ENCODE results near the gene DNAH7.

The DNAH7 gene

GRCh38 chr2:195830968-195831950 is 237.4 kb downstream of the DNAH7 start:
- peaks cover 11% of the 10 kb centered on the region; the same call in 1 of the 2 replicates for H3K4me1 ChIP-seq (ENCODE audit: control insufficient read depth, insufficient read depth, low read length)
- H3K9me3 ChIP-seq (ENCODE audit: control insufficient read depth, insufficient read depth, low read depth, low read length): no peaks in the 10 kb centered on the region
- H3K9ac ChIP-seq (ENCODE audit: low read length): no peak overlapping the region
- H3K36me3 ChIP-seq (ENCODE audit: control insufficient read depth, insufficient read depth, low read length): no peaks in the 10 kb centered on the region
- no peak overlapping the region for H3K4me3 ChIP-seq (ENCODE audit: low read depth, low read length)
- H3K27ac ChIP-seq (ENCODE audit: low read depth, low read length): no peak overlapping the region
- H3K27me3 ChIP-seq (ENCODE audit: control insufficient read depth, insufficient read depth, low read length): no peaks in the 10 kb centered on the region

- Histone ChIP-seq H3K9me3 (ENCODE audit: control insufficient read depth, insufficient read depth, low read depth, low read length) (no peaks in the 10 kb centered on the region), H3K4me1 (ENCODE audit: control insufficient read depth, insufficient read depth, low read length) (no peaks in the 10 kb centered on the region; the same call in 1 of the 2 replicates), H3K36me3 (ENCODE audit: control insufficient read depth, insufficient read depth, low read length) (no peaks in the 10 kb centered on the region), H3K4me3 (ENCODE audit: low read depth, low read length) (no peak overlapping the region), H3K27me3 (ENCODE audit: control insufficient read depth, insufficient read depth, low read length) (no peaks in the 10 kb centered on the region), H3K9ac (ENCODE audit: low read length) (no peak overlapping the region), H3K27ac (ENCODE audit: low read depth, low read length) (no peak overlapping the region)
These were observed 244.2 kb downstream of the DNAH7 start for GRCh38 chr2:195824478-195824877.

GRCh38 chr2:195823206-195823605 is 245.4 kb downstream of the DNAH7 start:
- Histone ChIP-seq H3K27me3 (ENCODE audit: control insufficient read depth, insufficient read depth, low read length) (no peaks in the 10 kb centered on the region), H3K4me3 (ENCODE audit: low read depth, low read length) (no peak overlapping the region), H3K9ac (ENCODE audit: low read length) (no peak overlapping the region), H3K36me3 (ENCODE audit: control insufficient read depth, insufficient read depth, low read length) (no peaks in the 10 kb centered on the region), H3K4me1 (ENCODE audit: control insufficient read depth, insufficient read depth, low read length) (no peaks in the 10 kb centered on the region; the same call in 1 of the 2 replicates), H3K27ac (ENCODE audit: low read depth, low read length) (no peak overlapping the region), H3K9me3 (ENCODE audit: control insufficient read depth, insufficient read depth, low read depth, low read length) (no peaks in the 10 kb centered on the region)

GRCh38 chr2:195821566-195821932 is 247.1 kb downstream of the DNAH7 start:
- no peak overlapping the region for H3K4me3 ChIP-seq (ENCODE audit: low read depth, low read length)
- H3K9me3 ChIP-seq (ENCODE audit: control insufficient read depth, insufficient read depth, low read depth, low read length): no peaks in the 10 kb centered on the region
- no peak overlapping the region for H3K9ac ChIP-seq (ENCODE audit: low read length)
- no peaks in the 10 kb centered on the region for H3K27me3 ChIP-seq (ENCODE audit: control insufficient read depth, insufficient read depth, low read length)
- H3K27ac ChIP-seq (ENCODE audit: low read depth, low read length): no peak overlapping the region
- no peaks in the 10 kb centered on the region for H3K36me3 ChIP-seq (ENCODE audit: control insufficient read depth, insufficient read depth, low read length)
- no peaks in the 10 kb centered on the region; the same call in 1 of the 2 replicates for H3K4me1 ChIP-seq (ENCODE audit: control insufficient read depth, insufficient read depth, low read length)

- Histone ChIP-seq H3K27ac (ENCODE audit: low read depth, low read length) (no peak overlapping the region), H3K27me3 (ENCODE audit: control insufficient read depth, insufficient read depth, low read length) (no peaks in the 10 kb centered on the region), H3K9me3 (ENCODE audit: control insufficient read depth, insufficient read depth, low read depth, low read length) (no peaks in the 10 kb centered on the region), H3K4me1 (ENCODE audit: control insufficient read depth, insufficient read depth, low read length) (no peaks in the 10 kb centered on the region; the same call in 1 of the 2 replicates), H3K9ac (ENCODE audit: low read length) (no peak overlapping the region), H3K4me3 (ENCODE audit: low read depth, low read length) (no peak overlapping the region), H3K36me3 (ENCODE audit: control insufficient read depth, insufficient read depth, low read length) (no peaks in the 10 kb centered on the region)
These were observed 247.6 kb downstream of the DNAH7 start for GRCh38 chr2:195820867-195821565.

- no peak overlapping the region for H3K27ac ChIP-seq (ENCODE audit: low read depth, low read length)
- H3K27me3 ChIP-seq (ENCODE audit: control insufficient read depth, insufficient read depth, low read length): no peaks in the 10 kb centered on the region
- H3K4me1 ChIP-seq (ENCODE audit: control insufficient read depth, insufficient read depth, low read length): no peaks in the 10 kb centered on the region; the same call in 1 of the 2 replicates
- no peak overlapping the region for H3K4me3 ChIP-seq (ENCODE audit: low read depth, low read length)
- H3K36me3 ChIP-seq (ENCODE audit: control insufficient read depth, insufficient read depth, low read length): no peaks in the 10 kb centered on the region
- H3K9ac ChIP-seq (ENCODE audit: low read length): no peak overlapping the region
- H3K9me3 ChIP-seq (ENCODE audit: control insufficient read depth, insufficient read depth, low read depth, low read length): no peaks in the 10 kb centered on the region
These were observed 248.3 kb downstream of the DNAH7 start for GRCh38 chr2:195820373-195820772.

- no peak overlapping the region for H3K4me3 ChIP-seq (ENCODE audit: low read depth, low read length)
- no peaks in the 10 kb centered on the region; the same call in 1 of the 2 replicates for H3K4me1 ChIP-seq (ENCODE audit: control insufficient read depth, insufficient read depth, low read length)
- no peaks in the 10 kb centered on the region for H3K36me3 ChIP-seq (ENCODE audit: control insufficient read depth, insufficient read depth, low read length)
- H3K9me3 ChIP-seq (ENCODE audit: control insufficient read depth, insufficient read depth, low read depth, low read length): no peaks in the 10 kb centered on the region
- H3K9ac ChIP-seq (ENCODE audit: low read length): no peak overlapping the region
- no peak overlapping the region for H3K27ac ChIP-seq (ENCODE audit: low read depth, low read length)
- H3K27me3 ChIP-seq (ENCODE audit: control insufficient read depth, insufficient read depth, low read length): no peaks in the 10 kb centered on the region
These were observed 249.4 kb downstream of the DNAH7 start for GRCh38 chr2:195819276-195819675.

- no peak overlapping the region for H3K4me3 ChIP-seq (ENCODE audit: low read depth, low read length)
- no peak overlapping the region for H3K27ac ChIP-seq (ENCODE audit: low read depth, low read length)
- H3K4me1 ChIP-seq (ENCODE audit: control insufficient read depth, insufficient read depth, low read length): no peaks in the 10 kb centered on the region; the same call in 1 of the 2 replicates
- H3K9me3 ChIP-seq (ENCODE audit: control insufficient read depth, insufficient read depth, low read depth, low read length): no peaks in the 10 kb centered on the region
- no peaks in the 10 kb centered on the region for H3K36me3 ChIP-seq (ENCODE audit: control insufficient read depth, insufficient read depth, low read length)
- H3K9ac ChIP-seq (ENCODE audit: low read length): no peak overlapping the region
- no peaks in the 10 kb centered on the region for H3K27me3 ChIP-seq (ENCODE audit: control insufficient read depth, insufficient read depth, low read length)
These were observed 250.1 kb downstream of the DNAH7 start for GRCh38 chr2:195818526-195818925.

GRCh38 chr2:195818106-195818505 is 250.5 kb downstream of the DNAH7 start:
- Histone ChIP-seq H3K36me3 (ENCODE audit: control insufficient read depth, insufficient read depth, low read length) (no peaks in the 10 kb centered on the region), H3K9ac (ENCODE audit: low read length) (no peak overlapping the region), H3K4me1 (ENCODE audit: control insufficient read depth, insufficient read depth, low read length) (peaks cover 2% of the 10 kb centered on the region; the same call in 1 of the 2 replicates), H3K27ac (ENCODE audit: low read depth, low read length) (no peak overlapping the region), H3K27me3 (ENCODE audit: control insufficient read depth, insufficient read depth, low read length) (no peaks in the 10 kb centered on the region), H3K4me3 (ENCODE audit: low read depth, low read length) (no peak overlapping the region), H3K9me3 (ENCODE audit: control insufficient read depth, insufficient read depth, low read depth, low read length) (no peaks in the 10 kb centered on the region)

GRCh38 chr2:195815083-195815482 is 253.6 kb downstream of the DNAH7 start:
- Histone ChIP-seq H3K36me3 (ENCODE audit: control insufficient read depth, insufficient read depth, low read length) (no peaks in the 10 kb centered on the region), H3K27ac (ENCODE audit: low read depth, low read length) (no peak overlapping the region), H3K4me1 (ENCODE audit: control insufficient read depth, insufficient read depth, low read length) (0 out of 2 replicates have a peak, but pooled peaks cover 5% of the 10 kb centered on the region), H3K4me3 (ENCODE audit: low read depth, low read length) (no peak overlapping the region), H3K9me3 (ENCODE audit: control insufficient read depth, insufficient read depth, low read depth, low read length) (no peaks in the 10 kb centered on the region), H3K27me3 (ENCODE audit: control insufficient read depth, insufficient read depth, low read length) (no peaks in the 10 kb centered on the region), H3K9ac (ENCODE audit: low read length) (no peak overlapping the region)

- H3K9me3 ChIP-seq (ENCODE audit: control insufficient read depth, insufficient read depth, low read depth, low read length): no peaks in the 10 kb centered on the region
- H3K27ac ChIP-seq (ENCODE audit: low read depth, low read length): no peak overlapping the region
- H3K36me3 ChIP-seq (ENCODE audit: control insufficient read depth, insufficient read depth, low read length): no peaks in the 10 kb centered on the region
- H3K27me3 ChIP-seq (ENCODE audit: control insufficient read depth, insufficient read depth, low read length): no peaks in the 10 kb centered on the region
- no peak overlapping the region for H3K4me3 ChIP-seq (ENCODE audit: low read depth, low read length)
- H3K9ac ChIP-seq (ENCODE audit: low read length): no peak overlapping the region
- H3K4me1 ChIP-seq (ENCODE audit: control insufficient read depth, insufficient read depth, low read length): peaks cover 16% of the 10 kb centered on the region; the same call in 1 of the 2 replicates
These were observed 255.2 kb downstream of the DNAH7 start for GRCh38 chr2:195813421-195813820.
